Renal cortical epithelial cell (primary cell): ENCODE measurements around the gene HEG1. TPM values are rescaled to one million over a fixed set of nuclear protein-coding genes. Genes with fewer than 3 reads are reported as not detected.

Source experiments
- DNase-seq: peaks from one replicate; pipeline ENCODE4 v3.0.0-alpha.2; 2011; ENCODE audit warnings: low read depth
- total RNA-seq: library from RNA; depleted of rRNA; stranded (reverse); fragments of >200 nt; gene quantifications from 2 replicates; pipeline ENCODE4 v1.2.3, GENCODE V29; 2014

Gene HEG1
- total RNA-seq, 1 donor from 2014 or later = 97.1 TPM

GRCh38 chr3:125069968-125070745, 14.4 kb upstream of the HEG1 start:
- DNase-seq = no peak

GRCh38 chr3:125069452-125069851, 13.7 kb upstream of the HEG1 start:
- DNase-seq = no peak

GRCh38 chr3:125068265-125068664, 12.5 kb upstream of the HEG1 start:
- DNase-seq = no peak

- no peak for DNase-seq
Observed at GRCh38 chr3:125067225-125067624, 11.4 kb upstream of the HEG1 start.

GRCh38 chr3:125062904-125063618, 7.3 kb upstream of the HEG1 start:
- peak; percentile 96 for DNase-seq

- no peak for DNase-seq
Observed at GRCh38 chr3:125061646-125062045, 5.8 kb upstream of the HEG1 start.

GRCh38 chr3:125061170-125061569, 5.4 kb upstream of the HEG1 start:
- DNase-seq = peak; percentile 51

GRCh38 chr3:125059488-125060245, 3.9 kb upstream of the HEG1 start:
- no peak for DNase-seq

GRCh38 chr3:125058959-125059358, 3.2 kb upstream of the HEG1 start:
- DNase-seq = no peak

GRCh38 chr3:125058529-125058928, 2.7 kb upstream of the HEG1 start:
- DNase-seq = no peak

- DNase-seq = peak; percentile 82
Observed at GRCh38 chr3:125057186-125057850, 1.5 kb upstream of the HEG1 start.

GRCh38 chr3:125055331-125055912, 375 bp downstream of the HEG1 start:
- DNase-seq = no peak

GRCh38 chr3:125054449-125055329, 1.1 kb downstream of the HEG1 start:
- DNase-seq = peak; percentile 61

GRCh38 chr3:125054062-125054448, 1.7 kb downstream of the HEG1 start:
- no peak for DNase-seq

GRCh38 chr3:125053304-125053699, 2.5 kb downstream of the HEG1 start:
- no peak for DNase-seq

- DNase-seq = peak; percentile 72
Observed at GRCh38 chr3:125052624-125053303, 3.0 kb downstream of the HEG1 start.

GRCh38 chr3:125051715-125052581, 3.8 kb downstream of the HEG1 start:
- DNase-seq = peak; percentile 31

- DNase-seq = no peak
Observed at GRCh38 chr3:125051205-125051604, 4.6 kb downstream of the HEG1 start.

GRCh38 chr3:125050488-125051090, 5.2 kb downstream of the HEG1 start:
- no peak for DNase-seq
